GM19438 (cell line): ENCODE data around the gene MRPL47.
"Not testable (repeated sequence)": the region's sequence is repeated elsewhere in the genome, so short reads cannot be mapped to it uniquely, and the experiment has no call there.

Source experiments
- ATAC-seq: cut with Tn5 transposase; IDR thresholded peaks from one replicate; pipeline ENCODE4 v1.9.1; 2021; ENCODE audit warnings: low read depth; ENCODE audit not compliant: unreplicated experiment

The MRPL47 gene

DNA sequence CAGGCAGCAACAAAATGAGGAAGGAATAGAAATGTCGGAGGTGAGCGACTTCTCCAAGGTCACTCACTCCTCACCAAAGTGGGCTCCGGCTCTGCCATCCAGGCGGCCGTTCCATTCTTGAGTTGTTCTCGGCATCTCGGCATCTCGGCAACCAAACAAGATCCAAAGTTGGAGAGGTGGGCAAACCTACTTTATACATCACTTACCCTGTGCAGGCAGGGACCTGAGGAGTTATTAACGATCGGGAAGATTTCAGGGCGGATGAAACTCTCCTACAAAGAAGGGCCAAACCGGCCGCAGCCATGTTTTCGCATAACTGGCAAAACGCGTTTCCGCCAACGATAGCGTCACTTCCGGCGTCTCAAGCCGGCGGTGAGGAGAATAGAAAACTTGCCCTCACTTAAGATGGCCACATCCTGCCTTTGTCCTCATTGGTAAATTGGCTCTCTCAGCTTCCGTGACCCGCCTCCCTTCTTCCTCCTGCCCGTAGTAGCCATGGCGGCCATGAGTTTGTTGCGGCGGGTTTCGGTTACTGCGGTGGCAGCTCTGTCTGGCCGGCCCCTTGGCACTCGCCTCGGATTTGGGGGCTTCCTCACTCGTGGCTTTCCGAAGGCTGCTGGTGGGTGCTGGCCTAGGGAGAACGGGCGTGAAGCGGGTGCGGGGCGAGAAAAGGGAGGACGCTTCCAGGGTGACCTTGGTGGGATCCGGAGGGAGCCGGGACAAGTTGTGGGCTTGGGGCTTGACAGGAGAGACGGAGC lies at the start of gene MRPL47, which contains the start of gene NDUFB5:
Gene MRPL47, minus strand, starts transcription at position 318 of the 758 bp plus-strand sequence. Its CDS starts 14 bp downstream, at position 304.
Gene NDUFB5, plus strand, starts transcription at position 474 of the 758 bp plus-strand sequence. Its CDS starts 22 bp downstream, at position 496.
- peak; percentile 97 for ATAC-seq

DNA sequence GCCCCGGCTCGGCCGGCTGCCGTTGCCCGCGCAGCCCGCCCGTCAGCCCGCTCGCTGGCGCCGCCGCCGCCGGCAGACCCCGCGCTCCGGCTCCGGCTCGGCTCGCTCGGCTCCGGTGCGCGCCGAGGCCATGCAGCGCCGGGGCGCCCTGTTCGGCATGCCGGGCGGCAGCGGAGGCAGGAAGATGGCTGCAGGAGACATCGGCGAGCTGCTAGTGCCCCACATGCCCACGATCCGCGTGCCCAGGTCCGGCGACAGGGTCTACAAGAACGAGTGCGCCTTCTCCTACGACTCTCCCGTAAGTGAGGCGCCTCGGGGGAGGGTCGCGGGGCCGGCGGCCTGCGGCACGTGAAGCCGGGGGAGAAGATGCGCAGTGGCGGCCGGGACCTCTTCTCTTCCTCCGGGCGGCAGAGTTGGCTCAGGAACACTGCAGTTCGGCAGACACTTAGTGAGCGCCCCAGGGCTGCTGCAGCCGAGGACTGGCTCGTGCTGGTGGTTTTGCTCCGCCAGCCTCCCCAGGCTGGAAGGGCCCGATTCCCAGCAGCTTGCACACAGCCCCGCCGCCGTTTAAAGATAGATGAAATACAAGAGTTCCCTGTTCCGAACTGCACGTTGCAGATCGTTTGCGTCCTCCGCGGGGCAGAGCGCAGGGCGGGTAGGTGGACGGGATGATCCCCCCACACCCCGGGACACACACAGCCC lies 48.8 kb upstream of the MRPL47 start:
- peak; percentile 62 for ATAC-seq

DNA sequence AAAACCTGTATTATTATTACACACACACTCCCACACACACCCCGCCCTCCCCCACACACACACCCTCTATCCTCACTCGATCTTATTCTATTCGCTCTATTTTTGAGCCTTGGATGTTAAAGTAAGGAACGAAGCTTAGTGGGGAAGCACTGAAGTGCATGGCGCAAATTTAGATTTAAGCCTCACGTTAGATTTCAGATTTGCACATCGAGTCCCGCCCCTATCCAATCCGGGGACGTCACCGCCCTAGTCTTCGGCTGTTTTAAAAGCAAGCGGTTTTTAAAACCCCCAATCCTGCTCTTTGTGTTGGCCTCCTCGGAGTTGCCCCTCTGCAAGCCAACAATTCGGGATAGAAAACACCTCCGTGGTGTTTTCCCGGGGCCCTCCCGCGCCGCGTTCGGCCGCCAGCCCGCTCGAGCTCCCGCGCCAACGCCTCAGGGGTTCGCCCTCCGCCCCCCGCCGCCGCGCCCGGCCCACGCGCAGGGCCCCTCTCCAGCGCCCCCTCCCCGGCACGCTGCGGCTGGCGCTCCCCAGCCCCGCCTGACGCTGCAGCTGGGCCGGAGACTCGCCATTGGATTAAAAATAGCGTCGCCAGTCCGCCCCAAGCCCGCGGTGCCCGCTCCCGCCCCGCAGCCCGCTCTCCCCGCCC lies 48.1 kb upstream of the MRPL47 start, which contains the start of gene USP13:
Gene USP13, plus strand, starts transcription at position 594 of the 649 bp plus-strand sequence. CDS start 186 bp downstream, outside the sequence.
- ATAC-seq, result peak; percentile 58

DNA sequence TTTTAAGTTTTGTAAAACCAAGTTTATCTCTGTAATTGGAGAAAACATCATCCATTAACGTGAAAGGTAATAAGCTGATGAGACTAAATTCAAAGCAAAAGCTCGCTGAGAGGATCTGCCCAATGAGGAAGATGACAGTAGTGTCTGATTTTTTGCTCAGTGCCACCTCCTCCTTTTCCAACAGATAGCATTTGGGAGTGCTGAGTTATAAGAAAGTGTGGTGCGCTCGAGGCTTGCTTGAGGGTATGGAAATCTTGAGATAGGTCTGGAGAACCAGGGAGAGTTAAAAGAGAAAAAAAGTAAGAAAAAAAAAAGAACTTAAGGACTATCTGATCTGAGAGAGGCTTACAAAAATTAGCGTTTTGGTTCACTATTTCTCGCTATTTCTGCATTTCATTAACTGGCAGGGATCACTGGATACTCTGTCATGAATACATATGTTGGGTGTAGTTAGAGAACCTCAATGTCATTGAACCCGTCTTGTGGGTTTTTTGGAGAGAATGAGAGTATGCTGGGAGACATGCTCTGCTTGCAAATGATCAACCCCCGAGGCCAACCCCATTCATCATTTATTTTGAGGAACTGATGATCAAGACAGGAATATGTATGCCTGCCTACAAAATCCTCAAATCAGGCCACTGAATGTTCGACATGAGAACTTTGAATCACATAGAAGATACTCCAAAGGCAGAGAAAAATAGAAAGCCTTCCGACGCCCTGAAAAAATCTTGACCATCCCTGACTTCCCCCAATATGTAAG lies 47.4 kb upstream of the MRPL47 start:
- no peak for ATAC-seq

DNA sequence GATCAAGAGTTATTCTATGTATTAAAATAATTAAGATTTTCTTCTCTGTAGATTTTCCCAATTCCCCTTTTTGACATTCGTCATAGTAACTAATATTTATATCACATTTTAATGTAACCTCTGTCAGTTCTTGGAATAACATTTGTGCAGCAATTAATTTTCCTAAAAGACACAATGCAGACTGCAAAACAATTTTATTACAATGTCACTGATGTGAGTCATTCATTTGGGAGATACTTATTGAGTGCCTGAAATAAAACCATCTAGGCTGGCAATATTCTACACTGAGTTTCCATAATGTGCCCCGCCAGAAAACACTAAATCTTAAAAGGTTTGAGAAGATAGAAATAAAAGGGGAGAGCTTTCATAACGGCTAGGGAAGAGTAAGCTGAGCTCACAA lies 41.7 kb upstream of the MRPL47 start:
- no peak for ATAC-seq

DNA sequence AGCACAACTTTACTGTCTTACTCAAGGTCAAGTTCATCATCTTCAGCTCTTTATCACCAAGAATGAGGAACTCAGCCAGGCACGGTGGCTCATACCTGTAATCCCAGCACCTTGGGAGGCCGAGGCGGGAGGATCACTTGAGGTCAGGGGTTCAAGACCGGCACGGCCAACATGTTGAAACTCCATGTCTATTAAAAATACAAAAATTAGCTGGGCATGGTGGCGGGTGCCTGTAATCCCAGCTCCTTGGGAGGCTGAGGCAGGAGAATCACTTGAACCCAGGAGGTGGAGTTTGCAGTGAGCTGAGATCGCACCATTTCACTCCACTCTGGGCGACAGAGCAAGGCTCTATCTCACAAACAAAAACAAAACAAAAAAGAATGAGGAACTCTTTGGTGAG lies 39.4 kb upstream of the MRPL47 start:
- not testable (repeated sequence) for ATAC-seq

DNA sequence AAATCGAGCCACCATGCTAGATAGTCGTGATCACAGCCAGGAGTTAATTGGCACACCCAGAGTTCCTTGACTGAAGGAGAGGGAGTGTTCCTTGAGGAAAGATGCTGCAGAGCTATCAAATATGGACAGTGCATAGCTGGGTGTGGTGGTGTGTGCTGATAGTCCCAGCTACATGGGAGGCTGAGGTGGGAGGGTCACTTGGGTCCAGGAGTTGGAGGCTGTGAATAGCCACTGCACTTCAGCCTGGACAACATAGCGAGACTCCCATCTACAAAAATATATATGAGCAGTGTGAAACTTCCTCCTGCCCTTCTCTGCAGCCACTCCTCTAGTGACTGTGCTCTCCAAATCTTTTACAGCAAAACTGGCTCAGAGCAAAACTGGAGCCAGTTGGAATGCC lies 38.4 kb upstream of the MRPL47 start:
- no peak for ATAC-seq

DNA sequence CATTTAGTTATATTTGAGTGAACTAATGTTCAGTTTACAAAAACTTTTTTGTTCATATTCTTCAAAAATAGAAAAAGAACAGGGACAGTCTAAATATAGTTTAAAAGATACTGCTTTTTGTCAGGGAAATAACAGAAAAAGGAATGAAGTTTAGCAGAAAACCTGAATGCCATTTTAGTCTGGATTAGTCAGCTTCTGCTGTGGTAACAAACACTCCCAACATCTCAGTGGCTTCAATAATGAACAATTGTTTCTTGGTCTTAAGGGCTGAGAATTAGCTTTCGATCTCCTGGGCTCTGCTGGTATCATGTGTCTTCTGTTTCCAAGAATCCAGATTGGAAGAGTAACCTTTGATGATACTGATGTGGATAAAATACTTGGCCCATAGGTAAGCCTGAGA lies 36.0 kb upstream of the MRPL47 start:
- no peak for ATAC-seq

DNA sequence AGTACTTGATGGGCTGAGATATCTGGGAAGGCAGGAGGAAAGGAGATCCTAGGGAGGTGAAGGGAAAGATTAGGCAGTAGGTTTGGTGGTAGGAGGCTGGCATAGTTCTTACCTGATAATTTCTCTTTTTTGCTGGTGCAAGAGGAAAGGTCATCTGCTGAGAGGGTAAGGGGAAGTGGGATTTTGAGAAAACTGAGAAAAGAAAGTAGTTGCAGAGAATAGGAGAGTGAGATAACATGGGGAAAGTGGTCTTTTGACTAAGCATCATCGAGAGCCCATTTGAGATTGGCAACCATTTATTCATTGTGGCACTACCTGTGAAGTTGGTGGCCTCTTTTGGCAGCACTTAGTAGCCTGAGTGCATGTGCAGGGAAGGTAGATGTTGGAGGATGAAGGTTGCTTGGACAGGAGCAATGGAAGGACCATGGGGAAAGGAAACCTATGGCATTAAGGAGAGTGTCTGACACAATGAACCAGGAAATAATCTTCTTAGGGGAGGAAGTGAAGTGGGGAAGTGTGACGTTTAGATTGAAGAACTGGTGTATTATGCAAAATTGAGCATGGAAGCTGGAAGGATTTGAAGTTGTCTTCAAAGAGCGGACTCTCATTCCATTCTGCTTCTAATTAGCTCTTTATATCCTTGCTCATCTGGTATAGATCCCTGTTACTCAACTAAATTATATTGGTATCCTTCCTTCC lies 26.5 kb upstream of the MRPL47 start:
- ATAC-seq, result no peak

DNA sequence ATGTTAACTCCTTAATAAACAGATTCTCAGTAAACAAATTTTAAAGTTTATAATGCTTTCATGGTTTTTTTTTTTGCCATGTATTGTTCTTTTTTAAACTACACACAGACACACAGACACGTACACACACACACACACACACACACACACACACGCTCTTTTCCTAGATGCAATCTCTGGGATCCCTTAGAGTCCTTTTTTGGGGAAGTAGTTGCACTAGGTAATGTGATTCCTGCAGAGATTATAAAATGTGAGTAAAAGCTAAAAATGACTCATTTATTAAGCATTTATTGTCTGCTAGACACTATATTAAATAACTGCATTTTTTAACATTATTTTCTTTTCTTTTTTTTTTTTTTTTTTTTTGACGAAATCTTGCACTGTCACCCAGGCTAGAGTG lies 20.0 kb upstream of the MRPL47 start:
- no peak for ATAC-seq

DNA sequence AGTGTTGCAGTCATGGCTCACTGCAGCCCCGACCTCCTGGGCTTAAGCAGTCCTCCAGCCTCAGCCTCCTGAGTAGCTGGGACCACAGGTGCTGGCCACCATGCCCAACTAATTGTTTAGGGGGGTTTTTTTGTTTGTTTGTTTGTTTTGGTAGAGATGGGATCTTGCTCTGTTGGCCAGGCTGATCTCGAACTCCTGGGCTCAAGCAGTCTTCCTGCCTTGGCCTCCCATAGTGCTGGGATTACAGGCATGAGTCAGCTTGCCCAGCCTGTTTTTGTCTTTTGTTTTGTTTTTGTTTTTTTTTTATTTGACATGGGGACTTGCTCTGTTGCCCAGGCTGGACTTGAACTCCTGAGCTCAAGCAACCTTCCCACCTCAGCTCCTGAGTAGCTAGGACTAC lies 17.6 kb upstream of the MRPL47 start:
- ATAC-seq, result no peak

DNA sequence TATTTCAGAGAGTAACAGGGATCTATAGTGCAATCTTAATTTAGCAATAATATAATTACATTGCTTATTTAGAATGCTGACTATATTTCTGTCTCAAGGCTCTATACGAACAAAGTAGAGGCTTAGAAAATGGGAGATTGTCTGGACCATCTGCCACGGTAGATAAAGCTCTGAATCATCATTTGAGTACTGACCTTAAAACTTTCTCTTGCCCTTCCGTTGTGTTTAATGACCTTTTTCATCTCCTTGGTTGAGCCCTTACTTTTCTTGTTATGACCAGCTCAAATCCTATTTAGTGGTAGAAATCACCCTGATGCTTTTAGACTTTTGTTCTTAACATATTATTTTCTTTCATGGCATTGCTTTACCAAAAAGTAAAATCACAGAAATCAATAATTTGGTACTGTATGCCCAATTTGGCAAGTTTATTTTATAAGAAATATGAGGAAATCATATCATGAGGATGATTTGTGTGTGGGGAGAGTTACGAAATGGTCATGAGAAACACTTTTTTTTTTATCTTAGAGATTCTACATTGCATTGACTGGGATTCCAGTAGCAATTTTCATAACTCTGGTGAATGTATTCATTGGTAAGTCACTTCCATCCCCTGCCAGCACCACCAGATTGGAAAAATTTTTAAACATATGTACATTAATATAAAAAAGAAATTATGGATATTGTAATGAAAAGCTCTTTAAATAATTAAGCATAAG lies 11.2 kb upstream of the MRPL47 start:
- ATAC-seq, result no peak

DNA sequence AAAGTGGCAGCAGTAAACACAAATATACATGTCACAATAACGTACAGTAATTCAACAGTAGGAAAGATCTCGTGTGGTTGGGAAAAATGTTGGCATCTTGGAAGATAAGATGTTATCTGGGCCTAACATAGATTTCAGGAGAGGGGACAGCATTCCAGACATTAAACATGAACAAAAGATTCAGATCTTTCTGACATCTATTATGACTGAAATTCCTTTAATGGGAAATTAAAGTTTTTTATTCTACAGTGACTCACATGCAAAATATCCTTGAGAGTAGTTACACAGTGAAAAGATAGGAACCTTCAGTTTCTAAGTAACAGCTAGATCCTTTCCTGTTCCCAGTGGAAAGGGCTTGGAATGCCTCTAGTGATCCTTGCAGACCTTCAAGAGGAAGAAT lies 9.4 kb upstream of the MRPL47 start:
- no peak for ATAC-seq

DNA sequence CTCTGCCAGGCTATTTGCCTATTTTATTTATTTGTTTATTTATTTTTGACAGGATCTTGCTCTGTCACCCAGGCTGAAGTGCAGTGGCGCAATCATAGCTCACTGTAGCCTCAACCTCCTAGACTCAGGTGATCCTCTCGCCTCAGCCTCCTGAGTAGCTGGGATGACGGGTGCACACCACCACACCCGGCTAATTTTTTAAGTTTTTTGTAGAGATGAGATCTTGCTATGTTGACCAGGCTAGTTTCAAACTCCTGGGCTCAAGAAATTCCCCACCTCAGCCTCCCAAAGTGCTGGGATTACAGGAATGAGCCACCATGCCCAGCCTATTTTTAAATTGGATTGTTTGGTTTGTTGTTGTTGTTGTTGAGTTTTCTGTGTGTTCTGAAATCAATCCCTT lies 5.6 kb upstream of the MRPL47 start:
- no peak for ATAC-seq

DNA sequence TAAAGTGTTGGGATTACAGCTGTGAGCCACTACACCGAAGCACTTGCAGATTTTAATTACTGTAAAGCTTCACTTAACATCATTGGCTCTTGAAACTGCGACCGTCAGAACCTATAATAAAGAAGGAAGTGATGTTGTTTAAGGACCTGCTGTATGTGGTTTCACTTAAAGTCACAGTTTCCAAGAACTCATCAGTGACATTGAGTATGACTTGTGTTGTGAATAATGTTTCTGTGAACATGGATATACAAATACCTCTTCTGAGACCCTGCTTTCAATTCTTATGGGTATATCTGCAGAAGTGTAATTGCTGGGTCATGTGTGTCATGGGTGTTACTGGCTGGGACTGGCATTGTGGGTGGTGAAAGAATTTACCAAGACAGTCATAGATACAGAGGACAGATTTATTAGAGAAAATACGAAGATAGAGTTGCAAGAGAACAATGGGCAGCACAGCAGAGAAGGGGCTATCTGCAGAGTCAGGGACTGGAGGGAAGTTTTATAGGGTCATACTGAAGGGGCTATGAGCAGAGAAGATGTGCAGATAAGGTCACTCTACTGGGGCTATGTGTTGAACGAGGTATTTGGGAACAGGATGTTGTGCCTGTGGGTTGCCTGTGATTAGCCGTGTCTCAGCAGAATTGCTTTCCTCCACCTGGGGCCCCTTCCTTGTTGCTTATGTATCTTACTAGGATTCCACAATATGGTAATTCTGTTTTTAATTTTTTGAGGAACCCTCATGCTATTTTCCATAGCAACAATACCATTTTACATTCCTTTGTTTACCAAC lies 4.7 kb upstream of the MRPL47 start:
- peak; percentile 43 for ATAC-seq

DNA sequence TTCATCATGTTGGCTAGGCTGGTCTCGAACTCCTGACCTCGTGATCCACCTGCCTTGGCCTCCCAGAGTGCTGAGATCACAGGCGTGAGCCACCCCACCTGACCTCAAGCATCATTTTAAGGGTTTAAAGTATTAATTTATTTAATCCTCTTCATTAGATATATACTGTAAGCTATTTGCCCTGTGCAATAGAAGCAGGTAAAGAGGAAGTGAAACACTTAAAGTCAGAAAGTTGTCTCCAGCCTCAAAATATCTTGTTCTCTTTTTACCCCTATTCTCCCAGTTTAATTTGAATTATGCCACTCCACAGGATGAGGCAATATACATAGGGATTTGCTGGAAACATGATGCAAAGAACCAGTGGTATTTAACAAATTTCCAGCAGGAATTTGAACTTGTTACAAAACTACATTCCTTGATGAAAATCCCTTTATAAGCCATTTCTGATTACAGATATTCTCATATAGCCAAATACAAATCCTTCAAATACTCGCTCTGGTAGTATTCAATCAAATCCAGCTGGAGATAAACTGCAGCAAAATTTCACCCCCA lies 2.2 kb upstream of the MRPL47 start:
- ATAC-seq, result no peak

DNA sequence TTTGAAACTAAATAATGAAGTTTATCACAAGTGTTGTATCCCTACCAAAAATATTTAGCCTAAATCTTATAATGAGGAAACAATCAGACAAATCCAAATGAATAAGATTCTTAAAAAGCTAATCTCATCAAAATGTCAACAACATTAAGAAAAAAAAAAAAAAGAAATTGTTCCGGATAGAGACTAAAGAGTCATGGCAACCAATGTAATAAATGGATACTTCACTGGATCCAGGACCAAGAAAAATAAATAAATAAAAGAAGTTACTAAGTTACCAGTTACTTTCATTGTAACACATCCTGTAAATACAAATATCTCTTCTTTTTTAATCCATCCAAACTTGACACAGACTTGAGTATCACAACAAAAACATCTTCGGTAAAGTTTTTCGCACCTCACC lies 607 bp downstream of the MRPL47 start:
- ATAC-seq, result no peak

DNA sequence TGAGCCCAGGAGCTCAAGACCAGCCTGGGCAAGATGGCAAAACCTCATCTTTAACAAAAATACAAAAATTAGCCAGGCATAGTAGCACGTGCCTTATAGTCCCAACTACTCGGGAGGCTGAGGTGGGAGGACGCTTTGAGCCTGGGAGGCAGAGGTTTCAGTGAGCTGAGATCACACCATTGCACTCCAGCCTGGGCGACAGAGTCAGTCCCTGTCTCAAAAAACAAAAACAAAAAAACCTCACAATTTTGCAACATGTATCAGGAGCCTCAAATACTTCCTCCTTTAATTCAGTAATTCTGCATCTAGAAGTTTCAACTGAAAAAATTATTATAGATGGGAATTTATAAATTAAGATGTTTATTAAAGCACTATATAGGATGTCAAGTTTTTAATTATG lies 1.1 kb downstream of the MRPL47 start:
- no peak for ATAC-seq
